ENCODE results near the gene SLC49A3. TPM values are rescaled to one million over a fixed set of nuclear protein-coding genes. Genes with fewer than 3 reads are reported as not detected.

The SLC49A3 gene
- total RNA-seq, 4 donors from 2014 or later: 14.9 to 27.1 (median 18.3) TPM

DNA sequence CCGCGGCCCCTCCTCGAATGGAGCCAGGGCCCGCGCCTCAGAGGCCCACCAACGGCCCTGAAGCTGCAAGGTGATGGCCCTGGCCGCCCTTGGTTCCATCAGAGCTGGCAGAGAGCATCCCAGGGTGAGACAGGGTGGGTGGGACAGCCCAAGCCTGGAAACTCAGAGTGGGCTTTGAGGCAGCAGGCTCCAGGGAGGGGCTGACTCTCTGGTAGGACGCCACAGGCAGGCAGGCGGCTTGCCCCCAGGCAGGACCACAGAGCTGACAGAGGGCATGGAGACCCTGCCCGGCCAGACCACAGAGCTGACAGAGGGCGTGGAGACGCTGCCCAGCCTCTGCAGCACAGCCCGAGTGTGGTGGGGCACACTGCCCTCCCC, 9.9 kb downstream of the SLC49A3 start:
- intact Hi-C loops (cut with DNase I): no loop called here
- H3K27me3 ChIP-seq: no peaks in the 10 kb centered on the region
- H3K9me3 ChIP-seq: no peaks in the 10 kb centered on the region
- H3K36me3 ChIP-seq: no peaks in the 10 kb centered on the region
- H3K4me3 ChIP-seq (replicated peaks in 1 of 3): no peak overlapping the region
- H3K4me1 ChIP-seq: peaks cover 17 to 30% of the 10 kb centered on the region in 2 donors
- H3K27ac ChIP-seq: no peak overlapping the region
- TF ChIP-seq, protein P1, sequence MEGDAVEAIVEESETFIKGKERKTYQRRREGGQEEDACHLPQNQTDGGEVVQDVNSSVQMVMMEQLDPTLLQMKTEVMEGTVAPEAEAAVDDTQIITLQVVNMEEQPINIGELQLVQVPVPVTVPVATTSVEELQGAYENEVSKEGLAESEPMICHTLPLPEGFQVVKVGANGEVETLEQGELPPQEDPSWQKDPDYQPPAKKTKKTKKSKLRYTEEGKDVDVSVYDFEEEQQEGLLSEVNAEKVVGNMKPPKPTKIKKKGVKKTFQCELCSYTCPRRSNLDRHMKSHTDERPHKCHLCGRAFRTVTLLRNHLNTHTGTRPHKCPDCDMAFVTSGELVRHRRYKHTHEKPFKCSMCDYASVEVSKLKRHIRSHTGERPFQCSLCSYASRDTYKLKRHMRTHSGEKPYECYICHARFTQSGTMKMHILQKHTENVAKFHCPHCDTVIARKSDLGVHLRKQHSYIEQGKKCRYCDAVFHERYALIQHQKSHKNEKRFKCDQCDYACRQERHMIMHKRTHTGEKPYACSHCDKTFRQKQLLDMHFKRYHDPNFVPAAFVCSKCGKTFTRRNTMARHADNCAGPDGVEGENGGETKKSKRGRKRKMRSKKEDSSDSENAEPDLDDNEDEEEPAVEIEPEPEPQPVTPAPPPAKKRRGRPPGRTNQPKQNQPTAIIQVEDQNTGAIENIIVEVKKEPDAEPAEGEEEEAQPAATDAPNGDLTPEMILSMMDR (IDR thresholded peaks at IDR 0.05): no peak
- DNase-seq: no peak
- 75 to 82% methylated on average over 4 to 11 of the region's 13 CpGs for WGBS, 2 donors

DNA sequence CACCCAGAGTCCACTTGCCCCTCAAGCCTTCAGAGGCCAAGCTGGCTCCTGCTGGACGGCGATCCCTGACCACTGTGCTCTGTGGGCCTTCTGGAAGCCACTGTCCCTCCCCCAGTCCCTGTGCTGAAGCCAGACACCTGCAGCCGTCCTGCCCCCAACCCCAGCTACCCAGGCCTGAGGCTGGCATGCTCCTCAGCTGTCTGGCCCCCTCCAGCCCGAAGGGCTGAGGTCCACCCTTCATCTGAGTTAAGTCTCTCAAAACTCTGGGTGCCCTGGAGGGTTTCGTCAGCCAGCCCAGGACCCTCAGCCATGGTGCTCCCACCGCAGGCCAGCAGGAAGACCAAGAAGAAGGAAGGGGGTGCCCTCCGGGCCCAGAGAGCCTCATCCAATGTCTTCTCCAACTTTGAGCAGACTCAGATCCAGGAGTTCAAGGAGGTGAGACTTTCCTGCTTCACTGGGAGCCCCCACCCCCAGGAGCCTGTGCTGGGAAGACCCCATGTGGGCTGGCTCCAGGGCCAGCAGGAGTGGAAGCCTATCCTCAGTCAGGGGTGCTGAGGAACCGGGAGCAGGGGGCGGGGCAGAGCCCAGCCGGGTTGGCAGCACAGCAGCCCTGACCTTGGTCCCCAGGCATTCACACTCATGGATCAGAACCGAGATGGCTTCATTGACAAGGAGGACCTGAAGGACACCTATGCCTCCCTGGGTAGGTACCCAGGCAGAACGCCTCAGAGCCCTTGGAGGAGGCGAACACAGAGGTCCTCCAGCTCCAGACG, 10.4 kb downstream of the SLC49A3 start:
- TF ChIP-seq, protein P1 (IDR thresholded peaks at IDR 0.05): no peak
- no peaks in the 10 kb centered on the region for H3K27me3 ChIP-seq
- intact Hi-C loops (cut with DNase I): no loop called here
- no peaks in the 10 kb centered on the region for H3K36me3 ChIP-seq
- H3K4me3 ChIP-seq (replicated peaks in 1 of 3): no peak overlapping the region
- DNase-seq: no peak
- H3K9me3 ChIP-seq: no peaks in the 10 kb centered on the region
- WGBS, 2 donors: 65 to 71% methylated on average over 6 to 12 of the region's 14 CpGs
- H3K27ac ChIP-seq: no peak overlapping the region
- H3K4me1 ChIP-seq: peaks cover 16 to 25% of the 10 kb centered on the region in 2 donors

DNA sequence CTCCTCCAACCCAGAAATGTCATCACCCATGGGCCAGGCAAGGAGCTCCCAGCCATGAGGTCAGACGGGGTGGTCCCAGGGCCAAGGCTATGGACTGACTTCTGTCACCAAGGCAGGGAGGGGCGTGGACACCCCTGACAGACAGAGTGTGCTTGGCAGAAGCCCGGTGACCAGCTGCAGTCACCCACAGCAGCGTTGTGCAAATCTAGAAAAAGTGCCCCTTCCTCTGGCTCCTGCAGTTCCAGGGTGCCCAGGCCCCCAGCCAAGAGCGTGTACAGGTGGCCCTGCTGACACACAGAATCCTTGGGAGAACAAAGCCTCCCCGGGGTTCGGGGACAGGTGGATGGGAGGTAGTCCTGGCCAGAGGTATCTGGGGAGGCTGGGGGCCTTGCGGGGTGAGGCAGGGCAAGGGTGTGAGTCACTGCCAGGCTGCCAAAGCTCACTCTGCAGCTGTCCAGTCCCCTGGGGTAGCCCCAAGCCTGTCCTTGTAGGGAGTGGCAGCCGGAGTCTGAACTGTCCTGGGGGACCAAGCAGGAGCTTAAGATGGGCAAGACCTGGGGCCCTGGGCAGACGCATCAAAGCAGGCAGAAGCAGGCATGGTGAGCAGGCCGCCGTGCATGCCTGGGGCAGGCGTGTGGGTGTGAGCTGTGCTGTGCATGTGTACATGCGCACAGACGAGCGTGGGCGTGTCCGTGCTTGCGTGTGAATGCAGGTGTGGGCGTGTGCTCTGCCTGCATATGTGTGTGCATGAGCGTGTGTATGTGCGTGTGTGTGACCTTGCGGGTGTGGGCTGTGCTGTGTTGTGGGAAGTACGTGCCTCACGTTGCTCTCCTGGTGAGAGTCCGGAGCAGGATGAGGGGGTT, 11.3 kb downstream of the SLC49A3 start:
- no peak for DNase-seq
- Histone ChIP-seq H3K36me3 (no peaks in the 10 kb centered on the region), H3K4me1 (peaks cover 22 to 30% of the 10 kb centered on the region in 2 donors), H3K9me3 (no peaks in the 10 kb centered on the region), H3K27ac (no peak overlapping the region), H3K4me3 (replicated peaks in 1 of 3) (no peak overlapping the region), H3K27me3 (no peaks in the 10 kb centered on the region)
- intact Hi-C loops (cut with DNase I): no loop called here
- TF ChIP-seq POLR2A (IDR thresholded peaks at IDR 0.05): no peak
- TF ChIP-seq, protein P1 (IDR thresholded peaks at IDR 0.05): no peak
- WGBS, 2 donors: 73 to 75% methylated on average over 22 to 26 of the region's 26 CpGs

DNA sequence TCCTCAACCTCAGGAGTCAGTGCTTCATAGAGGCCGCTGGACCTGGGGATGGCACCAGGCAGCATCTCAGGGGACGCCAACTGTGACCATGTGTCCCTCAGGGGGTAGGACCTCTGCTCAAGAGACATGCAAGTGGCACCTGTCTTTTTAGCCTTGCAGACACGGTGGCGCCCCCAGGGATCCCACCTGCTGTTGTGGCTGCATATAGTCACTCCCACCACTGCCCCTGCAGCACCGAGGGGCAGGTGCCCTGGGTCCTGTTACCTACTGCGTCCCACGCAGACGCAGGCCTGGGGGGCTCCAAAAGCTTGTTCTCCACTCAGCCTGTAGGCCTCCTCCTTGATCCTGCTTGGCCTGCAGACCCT, 12.1 kb downstream of the SLC49A3 start:
- intact Hi-C loops (cut with DNase I): no loop called here

More for the DNA sequence above, 12.1 kb downstream of the SLC49A3 start:
- Histone ChIP-seq H3K27ac (no peak overlapping the region), H3K36me3 (peaks cover 4% of the 10 kb centered on the region in 2 donors), H3K4me1 (peaks cover 22 to 30% of the 10 kb centered on the region in 2 donors), H3K9me3 (no peaks in the 10 kb centered on the region), H3K27me3 (no peaks in the 10 kb centered on the region), H3K4me3 (replicated peaks in 1 of 3) (no peak overlapping the region)
- TF ChIP-seq, protein P1 (IDR thresholded peaks at IDR 0.05): no peak
- TF ChIP-seq POLR2A (IDR thresholded peaks at IDR 0.05): no peak
- WGBS, 2 donors: 75 to 82% methylated on average over 3 to 7 of the region's 8 CpGs
- no peak for DNase-seq
